ENCODE results near the gene TMEM154.

TMEM154 gene

DNA sequence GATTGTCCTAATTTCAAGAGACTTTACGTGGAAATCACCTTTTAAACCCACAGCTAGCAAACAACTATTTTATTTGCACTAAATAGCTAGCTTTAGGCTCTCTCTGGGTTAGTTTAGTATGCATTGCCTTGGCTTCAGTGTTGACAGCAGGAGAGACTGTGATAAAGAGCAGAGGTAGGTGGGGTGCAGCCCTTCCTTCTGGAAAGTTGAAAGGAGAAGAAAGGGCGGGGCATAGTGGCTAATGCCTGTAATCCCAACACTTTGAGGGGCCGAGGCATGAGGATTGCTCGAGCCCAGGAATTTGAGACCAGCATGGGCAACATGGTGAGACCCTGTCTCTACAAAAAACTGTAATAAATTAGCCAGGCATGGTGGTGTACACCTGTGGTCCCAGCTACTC, 29.0 kb upstream of the TMEM154 start:
- POLR2A ChIA-PET: no interaction called here
- Histone ChIP-seq H3K36me3 (ENCODE audit: control insufficient read depth in 2 of 2, insufficient read depth in 1 of 2, low read length in 2 of 2) (no peaks in the 10 kb centered on the region), H3K9me3 (ENCODE audit: control insufficient read depth, insufficient read depth, low read depth, low read length) (no peaks in the 10 kb centered on the region), H3K27ac (ENCODE audit: extremely low read depth, low read depth, low read length) (no peak overlapping the region), H3K4me1 (ENCODE audit: control insufficient read depth, insufficient read depth, low read length) (no peaks in the 10 kb centered on the region), H3K4me3 (ENCODE audit: low read depth, low read length) (no peak overlapping the region)
- no peak for TF ChIP-seq ZNF654 (tag by site-specific recombination; IDR thresholded peaks at IDR 0.05; ENCODE audit: low read depth)
- TF ChIP-seq TSHZ1 (tag by site-specific recombination; IDR thresholded peaks at IDR 0.05; ENCODE audit: borderline replicate concordance): no peak
- CTCF ChIA-PET: interaction anchor here (0.7 kb wide), 1 partner anchor 207 kb away, joined by 3 read pairs; no protein-coding TSS in a partner anchor

DNA sequence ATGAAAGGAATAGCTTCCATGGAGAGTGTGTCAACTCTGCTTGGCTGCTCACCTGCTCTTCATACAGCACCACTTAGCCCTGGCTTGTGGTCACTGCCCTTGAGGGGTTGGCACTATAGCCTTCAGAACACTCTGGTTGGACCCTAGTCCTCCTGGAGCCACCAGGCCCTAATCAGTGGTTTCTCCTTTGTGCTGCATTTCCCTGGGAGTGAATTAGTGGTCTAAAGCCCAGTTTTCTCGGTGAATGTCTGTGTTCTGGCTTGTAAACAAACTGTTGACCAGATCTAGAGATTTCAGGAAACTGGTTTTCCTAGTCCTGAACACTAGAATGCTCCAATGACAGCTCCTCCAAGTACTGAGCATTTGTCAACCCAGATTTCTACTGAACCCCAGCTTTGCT, 28.6 kb upstream of the TMEM154 start:
- no peak overlapping the region for H3K27ac ChIP-seq (ENCODE audit: extremely low read depth, low read depth, low read length)
- H3K9me3 ChIP-seq (ENCODE audit: control insufficient read depth, insufficient read depth, low read depth, low read length): no peaks in the 10 kb centered on the region
- H3K36me3 ChIP-seq (ENCODE audit: control insufficient read depth in 2 of 2, insufficient read depth in 1 of 2, low read length in 2 of 2): no peaks in the 10 kb centered on the region
- CTCF ChIA-PET: no interaction called here
- POLR2A ChIA-PET: no interaction called here
- H3K4me3 ChIP-seq (ENCODE audit: low read depth, low read length): no peak overlapping the region
- TF ChIP-seq ZNF423 (tag by site-specific recombination; IDR thresholded peaks at IDR 0.05) (no peak), PRDM2 (tag by site-specific recombination; IDR thresholded peaks at IDR 0.05; ENCODE audit: borderline replicate concordance) (no peak), ZSCAN5A (tag by site-specific recombination; IDR thresholded peaks at IDR 0.05) (no peak), HOXD13 (CRISPR knock-in tag; IDR thresholded peaks at IDR 0.05; ENCODE audit: borderline replicate concordance) (no peak), ZNF623 (tag by site-specific recombination; IDR thresholded peaks at IDR 0.05) (no peak), ZNF416 (tag by site-specific recombination; IDR thresholded peaks at IDR 0.05) (no peak), ZSCAN23 (tag by site-specific recombination; IDR thresholded peaks at IDR 0.05) (no peak), ZNF211 (tag by site-specific recombination; IDR thresholded peaks at IDR 0.05; ENCODE audit: low read depth) (no peak), ZNF433 (tag by site-specific recombination; IDR thresholded peaks at IDR 0.05; ENCODE audit: low read depth) (no peak), ZNF785 (tag by site-specific recombination; IDR thresholded peaks at IDR 0.05) (no peak), ZNF354C (tag by site-specific recombination; IDR thresholded peaks at IDR 0.05; ENCODE audit: borderline replicate concordance, low read depth) (no peak), ZNF138 (tag by site-specific recombination; IDR thresholded peaks at IDR 0.05; ENCODE audit: borderline replicate concordance) (no peak), ZBTB48 (tag by site-specific recombination; IDR thresholded peaks at IDR 0.05) (no peak)
- TF ChIP-seq, protein P1, sequence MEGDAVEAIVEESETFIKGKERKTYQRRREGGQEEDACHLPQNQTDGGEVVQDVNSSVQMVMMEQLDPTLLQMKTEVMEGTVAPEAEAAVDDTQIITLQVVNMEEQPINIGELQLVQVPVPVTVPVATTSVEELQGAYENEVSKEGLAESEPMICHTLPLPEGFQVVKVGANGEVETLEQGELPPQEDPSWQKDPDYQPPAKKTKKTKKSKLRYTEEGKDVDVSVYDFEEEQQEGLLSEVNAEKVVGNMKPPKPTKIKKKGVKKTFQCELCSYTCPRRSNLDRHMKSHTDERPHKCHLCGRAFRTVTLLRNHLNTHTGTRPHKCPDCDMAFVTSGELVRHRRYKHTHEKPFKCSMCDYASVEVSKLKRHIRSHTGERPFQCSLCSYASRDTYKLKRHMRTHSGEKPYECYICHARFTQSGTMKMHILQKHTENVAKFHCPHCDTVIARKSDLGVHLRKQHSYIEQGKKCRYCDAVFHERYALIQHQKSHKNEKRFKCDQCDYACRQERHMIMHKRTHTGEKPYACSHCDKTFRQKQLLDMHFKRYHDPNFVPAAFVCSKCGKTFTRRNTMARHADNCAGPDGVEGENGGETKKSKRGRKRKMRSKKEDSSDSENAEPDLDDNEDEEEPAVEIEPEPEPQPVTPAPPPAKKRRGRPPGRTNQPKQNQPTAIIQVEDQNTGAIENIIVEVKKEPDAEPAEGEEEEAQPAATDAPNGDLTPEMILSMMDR (tag by site-specific recombination; IDR thresholded peaks at IDR 0.05): no peak
- H3K4me1 ChIP-seq (ENCODE audit: control insufficient read depth, insufficient read depth, low read length): no peaks in the 10 kb centered on the region
